Testis (tissue), 2 donors: ENCODE data around the gene SFMBT2.

Source experiments
- CTCF ChIP-seq, 3 experiments: fragments of 450-650 bp in 2 of 3; fragments of 200-600 bp in 1 of 3; sonication (generic) in 1 of 3; IDR thresholded peaks; one replicate each; pipeline ENCODE4 v1.5.1; 2016 to 2019; ENCODE audit warnings: antibody characterized with exemption in 3 of 3, mild to moderate bottlenecking in 2 of 3, moderate library complexity in 1 of 3
- POLR2A ChIP-seq: fragments of 450-650 bp; IDR thresholded peaks from one replicate; pipeline ENCODE4 v1.6.1; 2017; ENCODE audit warnings: antibody characterized with exemption, mild to moderate bottlenecking, moderate library complexity

GRCh38 chr10:7130191-7130911 is 280.5 kb downstream of the SFMBT2 start:
- TF ChIP-seq CTCF (IDR thresholded peaks at IDR 0.05): no peak
- TF ChIP-seq POLR2A: no peak
